ENCODE results near the gene FHAD1.

The FHAD1 gene

GRCh38 chr1:15405106-15405850 is 158.3 kb downstream of the FHAD1 start:
- DNase-seq: no peak

GRCh38 chr1:15406614-15407559 is 159.9 kb downstream of the FHAD1 start:
- DNase-seq: no peak

DNA sequence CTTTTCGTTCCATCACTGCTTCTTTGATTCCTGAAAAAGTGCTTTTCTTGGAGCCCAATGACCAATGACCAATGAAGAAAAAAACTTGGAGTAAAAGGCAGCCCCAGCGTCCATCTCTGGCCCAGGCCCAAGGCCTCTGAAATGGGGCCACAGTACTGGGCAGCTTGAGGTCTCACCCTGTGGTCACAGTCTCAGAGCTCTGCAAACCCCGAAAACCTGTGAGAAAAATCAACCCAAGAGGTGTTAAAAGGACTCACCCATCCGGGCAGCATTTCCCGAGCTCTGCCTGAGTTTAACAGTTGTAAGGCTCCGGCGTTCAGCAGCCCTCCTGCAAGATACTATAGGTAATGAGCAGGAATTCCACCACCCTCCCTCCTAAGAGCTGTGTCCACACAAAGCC is 160.6 kb downstream of the FHAD1 start:
- no peak for DNase-seq

GRCh38 chr1:15408890-15409387 is 161.9 kb downstream of the FHAD1 start:
- no peak for DNase-seq

DNA sequence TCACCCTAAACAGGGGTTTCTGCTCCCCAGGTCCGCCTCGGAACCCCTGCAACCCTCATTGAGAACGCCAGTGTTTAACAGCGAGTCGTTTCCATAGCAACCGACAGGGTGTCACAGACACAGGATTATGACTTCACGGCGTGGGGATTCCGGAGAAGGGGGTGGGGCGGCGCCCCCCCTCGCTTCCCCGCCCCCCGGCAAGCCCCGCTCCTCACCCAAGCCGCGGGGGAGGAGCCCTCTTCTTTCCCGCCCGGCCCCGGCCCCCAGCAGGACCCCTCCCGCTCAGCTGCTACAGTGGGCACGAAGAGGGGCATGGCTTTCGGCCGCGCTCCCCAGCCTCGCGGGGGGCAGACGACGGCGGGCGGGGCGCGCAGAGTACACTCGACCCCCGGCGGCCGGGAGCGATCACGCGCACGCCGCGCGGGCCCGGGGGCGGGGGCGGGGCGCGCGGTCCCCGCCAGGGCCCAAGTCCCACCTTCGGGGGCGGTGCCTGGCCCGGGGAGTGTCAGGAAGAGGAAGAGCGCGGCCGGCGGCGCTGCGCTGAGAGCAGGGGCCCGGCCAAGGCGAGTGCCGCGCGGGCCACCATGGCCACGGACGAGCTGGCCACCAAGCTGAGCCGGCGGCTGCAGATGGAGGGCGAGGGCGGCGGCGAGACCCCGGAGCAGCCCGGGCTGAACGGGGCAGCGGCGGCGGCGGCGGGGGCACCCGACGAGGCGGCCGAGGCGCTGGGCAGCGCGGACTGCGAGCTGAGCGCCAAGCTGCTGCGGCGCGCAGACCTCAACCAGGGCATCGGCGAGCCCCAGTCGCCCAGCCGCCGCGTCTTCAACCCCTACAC is 162.6 kb downstream of the FHAD1 start, which contains the start of gene EFHD2:
Gene EFHD2, plus strand, starts transcription at position 501 of the 835 bp plus-strand sequence. Its CDS starts 84 bp downstream, at position 585.
- DNase-seq: peak; percentile 97 to 99 (median 98)

GRCh38 chr1:15410223-15410883 is 163.3 kb downstream of the FHAD1 start:
- DNase-seq: no peak

DNA sequence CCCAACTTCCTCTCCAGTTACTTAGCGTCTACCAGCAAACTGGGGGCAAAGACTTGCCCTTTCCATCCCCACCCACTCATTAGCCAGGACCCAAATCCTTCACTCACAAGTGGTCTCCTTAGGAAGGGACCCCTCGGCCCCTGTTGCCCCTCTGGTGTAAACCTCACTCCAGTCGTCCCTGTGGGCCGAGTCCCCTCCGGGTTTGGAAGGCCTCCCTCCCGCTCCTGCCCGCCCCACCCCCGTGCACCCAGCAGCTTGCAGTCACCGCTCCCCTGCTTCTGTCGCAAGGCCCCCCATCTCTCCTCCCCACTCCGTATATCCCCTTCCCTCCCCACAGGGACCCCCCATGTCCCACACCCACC is 163.8 kb downstream of the FHAD1 start:
- peak; percentile 22 to 53 (median 31) for DNase-seq

DNA sequence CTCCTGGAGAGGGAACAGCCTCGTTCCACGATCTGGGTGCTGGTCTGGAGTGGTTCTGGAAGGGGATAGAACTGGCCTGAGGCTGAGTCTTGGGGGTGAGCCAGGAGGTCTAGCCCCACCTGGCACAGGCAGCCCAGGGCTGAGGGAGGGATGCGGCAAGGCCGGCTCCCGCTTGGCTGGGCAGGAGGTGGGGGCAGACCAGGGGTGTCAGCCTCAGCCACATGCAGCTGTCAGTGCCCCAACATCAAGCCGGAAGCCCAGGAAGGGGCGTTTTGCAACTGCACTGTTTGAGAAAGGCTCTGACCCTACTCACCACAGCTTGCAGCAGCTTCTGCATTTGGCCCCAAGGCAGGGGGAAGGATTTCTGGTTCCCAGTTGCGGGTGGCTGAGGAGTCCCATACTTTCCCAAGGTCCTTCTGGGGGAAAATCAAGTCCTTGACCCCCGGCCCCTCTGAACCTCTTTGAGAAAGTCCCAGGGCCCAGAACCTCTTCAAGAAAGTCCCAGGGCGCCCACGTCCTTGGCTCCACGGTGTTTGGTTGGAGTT is 164.6 kb downstream of the FHAD1 start:
- DNase-seq: peak; percentile 92 to 95 (median 92)

GRCh38 chr1:15412175-15412800 is 165.3 kb downstream of the FHAD1 start:
- peak in 2 of 3 donors; percentile 70 to 77 for DNase-seq

- no peak for DNase-seq
Observed at GRCh38 chr1:15412843-15413242, 165.8 kb downstream of the FHAD1 start.

DNA sequence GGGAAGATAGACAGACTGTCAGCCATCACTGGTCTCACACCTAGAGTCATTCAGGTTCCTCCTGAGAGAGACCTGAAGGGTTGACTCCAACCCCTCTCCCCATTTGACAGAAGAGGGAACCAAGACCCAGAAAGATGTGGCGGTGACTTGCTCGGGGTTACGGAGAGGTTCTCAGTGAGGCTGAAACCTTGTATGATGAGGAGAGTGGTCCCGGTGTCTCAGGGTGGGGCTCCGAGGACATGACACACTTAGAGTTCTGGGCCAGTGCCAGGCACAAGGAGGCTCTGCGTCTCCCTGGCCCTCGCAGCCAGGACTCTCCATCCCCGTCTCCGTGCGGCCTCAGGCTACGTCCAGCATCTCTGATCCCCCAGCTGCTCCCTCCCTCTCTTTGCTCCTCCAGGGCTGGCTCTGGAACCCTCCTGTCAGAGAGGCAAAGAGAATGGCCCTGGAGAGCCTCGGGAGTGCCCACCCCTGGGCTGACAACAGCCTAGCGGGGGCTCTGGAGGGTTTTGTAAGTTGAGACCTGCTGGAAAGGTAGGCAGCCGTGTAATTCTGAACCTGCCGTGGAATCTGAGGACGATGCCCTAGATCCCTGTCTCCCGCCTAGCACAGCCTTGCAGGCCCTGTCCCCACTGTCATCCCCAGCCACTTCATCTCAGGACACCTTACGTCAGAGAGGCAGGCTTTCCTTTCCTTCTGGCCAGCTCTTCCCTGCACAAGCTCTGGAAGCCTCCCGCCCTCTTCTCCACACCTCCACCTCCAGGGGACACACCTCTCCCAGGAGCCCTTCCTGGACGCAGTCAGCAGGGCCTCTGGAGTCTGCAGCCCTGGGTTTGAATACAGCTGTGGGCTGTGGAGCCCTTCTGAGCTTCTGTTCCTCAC is 166.8 kb downstream of the FHAD1 start:
- DNase-seq: no peak

DNA sequence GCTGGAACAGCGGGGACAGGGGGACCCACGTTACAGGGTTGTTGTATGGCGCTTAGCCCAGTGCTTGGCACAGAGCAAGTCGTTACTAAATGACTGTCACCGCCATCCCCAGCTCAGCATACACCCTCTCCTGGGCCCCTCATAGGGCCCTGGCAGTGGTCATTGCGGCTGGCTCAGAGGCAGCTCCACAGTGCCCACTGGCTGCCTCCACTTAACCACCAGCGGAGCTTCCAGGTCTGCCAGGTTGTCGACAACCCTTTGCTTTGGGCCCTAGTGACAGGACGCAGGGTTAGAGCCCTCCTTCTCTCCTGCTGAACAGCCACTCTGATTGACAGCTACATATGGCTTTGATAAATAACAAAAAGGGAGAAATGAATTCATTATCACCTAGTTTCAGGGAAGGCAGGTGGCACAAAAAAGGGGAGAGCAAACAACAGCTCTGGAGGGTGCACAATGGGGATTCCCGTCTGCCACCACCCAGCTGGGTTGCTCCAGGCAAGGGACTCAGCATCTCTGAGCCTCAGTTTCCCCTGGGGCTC is 167.5 kb downstream of the FHAD1 start:
- DNase-seq: no peak

DNA sequence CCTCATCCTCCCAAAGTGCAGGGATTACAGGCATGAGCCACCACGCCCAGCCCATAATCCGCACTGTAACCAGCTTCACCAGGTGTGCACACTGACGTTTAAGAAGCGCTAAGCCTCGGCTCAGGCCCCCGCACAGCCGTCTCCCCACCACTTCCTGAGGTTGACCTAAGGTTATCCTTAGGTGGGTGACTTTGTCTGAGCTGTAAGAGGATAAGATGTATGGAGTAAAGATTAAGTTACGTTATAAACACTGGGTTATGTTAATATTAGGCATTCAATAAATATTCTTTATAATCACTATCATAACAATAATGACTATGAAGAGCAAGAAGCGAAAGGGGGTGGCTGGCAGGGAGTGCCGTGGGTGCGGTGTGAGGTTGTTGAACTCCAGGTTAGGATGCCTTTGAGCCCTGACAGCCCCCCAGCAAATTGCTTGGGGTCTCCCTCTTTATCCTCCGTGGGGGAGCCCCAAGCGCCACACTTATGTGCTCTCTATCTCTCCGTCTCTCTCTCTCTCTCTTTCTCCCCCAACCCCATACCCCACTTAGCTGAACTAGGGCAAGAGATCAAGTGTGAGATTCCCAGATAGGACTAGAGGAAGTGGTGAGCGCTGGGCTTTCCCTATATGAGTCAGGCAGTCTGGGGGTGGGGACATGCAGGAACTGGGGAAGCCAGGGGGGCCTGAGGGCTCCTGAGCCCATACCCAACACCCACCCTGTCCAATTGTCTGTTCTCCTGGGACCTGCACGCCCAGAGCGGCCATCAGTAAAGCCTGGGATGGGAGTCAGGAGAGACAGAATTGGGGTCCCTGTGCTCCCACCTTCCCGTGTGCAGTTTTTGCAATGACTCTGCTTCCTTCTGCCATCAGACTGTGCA is 170.3 kb downstream of the FHAD1 start:
- DNase-seq: peak; percentile 90 to 94 (median 91)

- no peak for DNase-seq
Observed at GRCh38 chr1:15418806-15419515, 171.9 kb downstream of the FHAD1 start.

- no peak for DNase-seq
Observed at GRCh38 chr1:15420853-15421465, 173.9 kb downstream of the FHAD1 start.

DNA sequence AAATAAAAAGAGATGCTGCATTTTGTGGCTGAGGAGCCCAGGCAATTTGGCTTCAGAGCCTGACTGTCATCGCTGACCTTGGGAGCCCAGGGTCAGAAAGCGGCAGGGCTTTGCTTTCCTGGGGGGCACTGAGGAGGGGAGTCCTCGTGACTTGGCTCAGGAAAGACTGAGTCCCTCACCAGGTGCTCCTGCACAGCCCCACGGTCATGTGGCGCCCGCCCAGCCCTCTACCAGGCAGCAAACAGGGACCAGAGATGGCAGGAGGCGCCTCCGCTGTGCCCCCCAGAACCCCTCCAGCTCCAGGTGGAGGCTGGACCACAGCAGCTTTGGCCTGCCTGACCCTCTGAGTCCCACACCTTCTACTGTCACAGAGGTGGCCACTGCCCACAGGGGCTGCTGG is 175.8 kb downstream of the FHAD1 start:
- DNase-seq: no peak

GRCh38 chr1:15423355-15424077 is 176.5 kb downstream of the FHAD1 start:
- no peak for DNase-seq
